Endodermal cell (in vitro differentiated cells): ENCODE measurements around the gene IQGAP2. TPM values are rescaled to one million over a fixed set of nuclear protein-coding genes. Genes with fewer than 3 reads are reported as not detected.

Experiments
- DNase-seq: peaks from one replicate; pipeline ENCODE4 v3.0.0-alpha.2; 2017
- H3K27ac ChIP-seq: 2 replicates; pipeline ENCODE4 v1.5.1; 2013; ENCODE audit warnings: mild to moderate bottlenecking, low read depth, low read length, moderate library complexity
- H3K27me3 ChIP-seq: 2 replicates; pipeline ENCODE4 v1.6.1; 2013; ENCODE audit warnings: mild to moderate bottlenecking, low read length, moderate library complexity; ENCODE audit not compliant: insufficient read depth, control insufficient read depth, poor library complexity, severe bottlenecking
- H3K36me3 ChIP-seq: 2 replicates; pipeline ENCODE4 v1.7.0; 2013; ENCODE audit warnings: mild to moderate bottlenecking, low read length, moderate library complexity; ENCODE audit not compliant: control insufficient read depth, insufficient read depth
- H3K4me1 ChIP-seq: one replicate; pipeline ENCODE4 v1.7.0; 2013; ENCODE audit warnings: low read length; ENCODE audit not compliant: control insufficient read depth, insufficient read depth
- H3K4me3 ChIP-seq: 2 replicates; pipeline ENCODE4 v1.5.1; 2013; ENCODE audit warnings: mild to moderate bottlenecking, low read length, moderate library complexity
- H3K9ac ChIP-seq: 2 replicates; pipeline ENCODE4 v1.6.1; 2013; ENCODE audit warnings: mild to moderate bottlenecking, low read length, moderate library complexity; ENCODE audit not compliant: poor library complexity, severe bottlenecking; ENCODE audit errors: extremely low read depth
- H3K9me3 ChIP-seq: 2 replicates; pipeline ENCODE4 v1.6.1; 2013; ENCODE audit warnings: mild to moderate bottlenecking, low read length, moderate library complexity; ENCODE audit not compliant: control insufficient read depth
- H3K27ac Mint-ChIP-seq: 2 replicates; pipeline ENCODE4 v1.8.0; 2020; ENCODE audit warnings: mixed read lengths
- H3K27me3 Mint-ChIP-seq: 2 replicates; pipeline ENCODE4 v1.8.0; 2021; ENCODE audit warnings: mild to moderate bottlenecking, mixed read lengths; ENCODE audit not compliant: insufficient read depth
- H3K36me3 Mint-ChIP-seq: 2 replicates; pipeline ENCODE4 v1.8.0; 2020; ENCODE audit warnings: low read depth, mixed read lengths
- H3K4me1 Mint-ChIP-seq: 2 replicates; pipeline ENCODE4 v1.8.0; 2020; ENCODE audit warnings: mixed read lengths
- H3K4me3 Mint-ChIP-seq: 2 replicates; pipeline ENCODE4 v1.8.0; 2020; ENCODE audit warnings: mild to moderate bottlenecking, moderate library complexity, mixed read lengths
- H3K9me3 Mint-ChIP-seq: 2 replicates; pipeline ENCODE4 v1.8.0; 2020; ENCODE audit warnings: mild to moderate bottlenecking, mixed read lengths
- WGBS, 2 experiments: methylation state at CpG; one replicate each; pipeline versions ENCODE4 v1.1.5 to v1.1.7; 2013; ENCODE audit warnings: missing lambda C conversion rate in 2 of 2, mixed read lengths in 1 of 2; ENCODE audit not compliant: insufficient coverage in 1 of 2, insufficient read length in 1 of 2; 5-methylcytosine and 5-hydroxymethylcytosine counted together
- total RNA-seq, 2 donors: library from RNA; stranded (reverse); fragmentation: NEBNext Ultra II Directional in 1 of 2; extraction: Animal tissue kit (Norgen Biotek cat#: 25700) in 1 of 2; gene quantifications; 2 replicates in 1 of 2; 3 replicates in 1 of 2; pipeline ENCODE4 v1.2.1, GENCODE V29; 2021
- TF ChIP-seq, protein P1 (sequence below): fragments of 200-600 bp; sonication (generic); conservative IDR thresholded peaks from 2 replicates; pipeline ENCODE4 v1.5.0; 2021; ENCODE audit warnings: antibody characterized with exemption, mild to moderate bottlenecking

Gene IQGAP2
- total RNA-seq, 2 donors from 2014 or later, result 8.3 to 19.4 TPM

DNA sequence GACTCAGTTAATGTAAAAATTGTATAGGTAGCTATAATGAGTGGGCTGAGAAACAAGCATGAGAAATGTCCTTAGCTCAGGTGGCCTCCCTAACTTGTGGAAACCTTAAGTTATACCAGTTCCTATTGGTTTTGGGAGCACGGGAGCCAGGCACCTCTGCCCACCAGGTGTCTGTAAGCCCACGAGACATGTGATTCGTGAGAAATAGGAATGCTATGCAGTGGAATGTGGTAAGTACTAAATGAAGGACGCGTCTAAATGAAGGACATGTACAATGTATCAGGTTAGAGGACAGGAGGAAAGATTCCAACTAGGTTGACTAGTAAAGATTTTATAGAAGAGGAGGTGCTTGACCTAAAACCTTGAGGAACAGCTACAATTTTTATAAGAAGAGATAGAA is 266.2 kb downstream of the IQGAP2 start:
- H3K27me3 Mint-ChIP-seq, result no peaks in the 10 kb centered on the region
- H3K36me3 ChIP-seq, result no peaks in the 10 kb centered on the region
- H3K4me1 Mint-ChIP-seq, result peaks cover 5% of the 10 kb centered on the region
- no peaks in the 10 kb centered on the region for H3K9me3 Mint-ChIP-seq
- H3K4me3 Mint-ChIP-seq, result no peak overlapping the region
- no peak for DNase-seq
- no peak overlapping the region for H3K4me3 ChIP-seq
- H3K4me1 ChIP-seq, result no peaks in the 10 kb centered on the region
- peaks cover 12% of the 10 kb centered on the region for H3K36me3 Mint-ChIP-seq
- H3K27ac ChIP-seq, result no peak overlapping the region
- H3K27me3 ChIP-seq, result no peaks in the 10 kb centered on the region
- H3K9me3 ChIP-seq, result no peaks in the 10 kb centered on the region
- H3K9ac ChIP-seq, result no peak overlapping the region
- 93 to 95% methylated on average over 5 of the region's 5 CpGs for WGBS, 2 experiments
- TF ChIP-seq, protein P1, sequence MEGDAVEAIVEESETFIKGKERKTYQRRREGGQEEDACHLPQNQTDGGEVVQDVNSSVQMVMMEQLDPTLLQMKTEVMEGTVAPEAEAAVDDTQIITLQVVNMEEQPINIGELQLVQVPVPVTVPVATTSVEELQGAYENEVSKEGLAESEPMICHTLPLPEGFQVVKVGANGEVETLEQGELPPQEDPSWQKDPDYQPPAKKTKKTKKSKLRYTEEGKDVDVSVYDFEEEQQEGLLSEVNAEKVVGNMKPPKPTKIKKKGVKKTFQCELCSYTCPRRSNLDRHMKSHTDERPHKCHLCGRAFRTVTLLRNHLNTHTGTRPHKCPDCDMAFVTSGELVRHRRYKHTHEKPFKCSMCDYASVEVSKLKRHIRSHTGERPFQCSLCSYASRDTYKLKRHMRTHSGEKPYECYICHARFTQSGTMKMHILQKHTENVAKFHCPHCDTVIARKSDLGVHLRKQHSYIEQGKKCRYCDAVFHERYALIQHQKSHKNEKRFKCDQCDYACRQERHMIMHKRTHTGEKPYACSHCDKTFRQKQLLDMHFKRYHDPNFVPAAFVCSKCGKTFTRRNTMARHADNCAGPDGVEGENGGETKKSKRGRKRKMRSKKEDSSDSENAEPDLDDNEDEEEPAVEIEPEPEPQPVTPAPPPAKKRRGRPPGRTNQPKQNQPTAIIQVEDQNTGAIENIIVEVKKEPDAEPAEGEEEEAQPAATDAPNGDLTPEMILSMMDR, result no peak
- H3K27ac Mint-ChIP-seq, result no peak overlapping the region

DNA sequence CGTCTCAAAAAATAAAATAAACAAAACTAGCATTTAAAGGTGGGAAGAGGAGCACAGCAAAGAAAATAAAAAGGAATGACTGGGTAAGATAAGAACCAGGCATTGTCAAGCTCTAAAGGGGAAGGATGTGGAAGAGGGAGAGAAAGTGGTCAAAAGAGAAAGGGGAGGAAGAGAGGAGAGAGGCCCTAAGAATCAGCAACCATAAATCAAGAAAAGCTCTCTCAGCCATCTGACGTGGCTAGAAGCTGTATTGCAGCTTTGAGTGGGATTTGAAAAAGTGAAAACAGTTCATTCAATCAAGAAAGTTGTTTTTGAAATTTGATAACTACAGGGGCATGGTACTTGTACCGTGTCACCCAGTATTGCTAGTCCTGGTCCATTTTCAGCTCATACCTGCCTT is 267.4 kb downstream of the IQGAP2 start:
- peaks cover 12% of the 10 kb centered on the region for H3K36me3 Mint-ChIP-seq
- Histone ChIP-seq H3K9ac (no peak overlapping the region), H3K4me3 (no peak overlapping the region), H3K36me3 (no peaks in the 10 kb centered on the region), H3K4me1 (no peaks in the 10 kb centered on the region), H3K27me3 (no peaks in the 10 kb centered on the region), H3K27ac (no peak overlapping the region), H3K9me3 (no peaks in the 10 kb centered on the region)
- no peak overlapping the region for H3K27ac Mint-ChIP-seq
- H3K9me3 Mint-ChIP-seq, result no peaks in the 10 kb centered on the region
- DNase-seq, result no peak
- H3K4me1 Mint-ChIP-seq, result peaks cover 5% of the 10 kb centered on the region
- WGBS, 2 experiments, result 95 to 100% methylated on average over 1 to 2 of the region's 3 CpGs
- TF ChIP-seq, protein P1, result no peak
- no peak overlapping the region for H3K4me3 Mint-ChIP-seq
- H3K27me3 Mint-ChIP-seq, result no peaks in the 10 kb centered on the region

- H3K27ac ChIP-seq, result no peak overlapping the region
- Mint-ChIP-seq H3K27me3 (no peaks in the 10 kb centered on the region), H3K36me3 (peaks cover 12% of the 10 kb centered on the region), H3K27ac (no peak overlapping the region), H3K4me3 (no peak overlapping the region), H3K9me3 (no peaks in the 10 kb centered on the region), H3K4me1 (peaks cover 5% of the 10 kb centered on the region)
- no peak for DNase-seq
- no peaks in the 10 kb centered on the region for H3K27me3 ChIP-seq
- no peaks in the 10 kb centered on the region for H3K36me3 ChIP-seq
- H3K9ac ChIP-seq, result no peak overlapping the region
- WGBS, 2 experiments, result 96 to 100% methylated on average over 1 to 2 of the region's 2 CpGs
- TF ChIP-seq, protein P1, result no peak
- no peaks in the 10 kb centered on the region for H3K4me1 ChIP-seq
- no peak overlapping the region for H3K4me3 ChIP-seq
- no peaks in the 10 kb centered on the region for H3K9me3 ChIP-seq
These were observed 269.2 kb downstream of the IQGAP2 start for GRCh38 chr5:76672242-76672641.
